Measurements from ENCODE around the gene ARHGAP18.
"Not testable (repeated sequence)": the region's sequence is repeated elsewhere in the genome, so short reads cannot be mapped to it uniquely, and the experiment has no call there.

The ARHGAP18 gene

DNA sequence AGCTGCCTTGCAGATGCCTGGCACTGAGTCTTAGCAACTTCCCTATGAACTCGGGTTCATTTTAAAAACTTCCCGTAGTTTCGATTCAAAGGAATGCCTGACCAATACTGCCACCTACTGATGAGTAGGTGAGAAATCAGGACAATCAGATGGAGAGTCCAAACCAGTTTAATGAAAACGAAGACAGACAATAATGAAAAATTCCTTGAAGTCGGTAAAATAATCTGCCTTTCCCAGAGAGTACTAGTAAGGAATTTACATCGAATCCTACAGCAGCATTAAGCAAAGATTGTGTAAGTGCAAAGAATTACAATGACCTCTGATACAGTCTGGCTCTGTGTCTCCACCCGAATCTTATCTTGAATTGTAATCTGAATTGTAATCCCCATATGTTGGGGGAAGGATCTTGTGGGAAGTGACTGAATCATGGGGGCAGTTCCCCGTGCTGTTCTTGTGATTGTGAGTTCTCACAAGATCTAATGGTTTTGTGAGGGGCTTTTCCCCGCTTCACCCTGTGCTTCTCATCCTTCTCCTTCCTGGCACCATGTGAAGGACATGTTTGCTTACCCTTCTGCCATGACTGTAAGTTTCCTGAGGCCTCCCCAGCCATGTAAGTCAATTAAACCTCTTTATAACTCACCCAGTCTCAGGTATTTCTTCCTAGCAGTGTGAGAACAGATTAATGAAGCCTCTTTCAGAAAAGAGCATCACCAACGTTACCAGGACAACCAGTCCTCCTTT is 134.4 kb downstream of the ARHGAP18 start:
- no peak for DNase-seq

GRCh38 chr6:129574605-129575004 is 135.4 kb downstream of the ARHGAP18 start:
- DNase-seq: not testable (repeated sequence)

- DNase-seq: not testable (repeated sequence)
These were observed 139.0 kb downstream of the ARHGAP18 start for GRCh38 chr6:129570929-129571328.

DNA sequence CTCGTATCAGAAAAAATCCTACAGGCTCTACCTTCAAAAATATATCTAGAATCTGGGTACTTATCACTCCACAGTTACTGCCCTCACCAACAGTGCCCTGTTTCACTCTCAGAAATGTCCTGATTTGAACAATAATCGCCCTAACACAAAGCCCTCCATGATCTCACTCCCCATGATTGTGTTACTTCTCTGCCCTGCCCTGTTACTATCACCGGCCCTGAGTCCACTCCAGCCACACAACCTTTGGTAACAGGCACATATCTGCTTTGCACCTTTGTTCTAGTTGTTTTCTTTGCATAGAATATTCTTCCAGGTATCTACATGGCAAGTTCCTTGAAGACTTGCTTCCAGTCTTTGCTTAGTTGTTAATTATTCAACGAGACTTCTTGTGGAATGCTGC is 142.0 kb downstream of the ARHGAP18 start:
- DNase-seq: no peak

DNA sequence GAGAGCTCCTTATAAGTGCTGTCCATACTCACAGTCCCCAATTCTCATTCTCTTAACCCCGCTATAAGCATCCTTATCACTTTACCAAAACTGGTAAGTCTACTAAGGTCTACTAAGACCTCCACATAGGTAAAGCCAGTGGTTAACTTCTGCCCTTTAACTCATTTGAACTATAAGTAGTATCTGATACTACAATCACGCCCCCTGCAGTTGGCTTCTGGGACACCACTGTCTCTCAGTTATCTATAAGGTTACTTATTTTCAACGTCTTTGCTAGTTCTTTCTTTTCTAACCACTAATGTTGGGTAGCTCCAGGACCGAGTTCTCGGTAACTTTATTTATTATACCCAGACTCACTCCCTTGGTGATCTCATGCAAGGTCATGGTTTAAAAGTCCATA is 142.6 kb downstream of the ARHGAP18 start:
- DNase-seq: peak; percentile 41

DNA sequence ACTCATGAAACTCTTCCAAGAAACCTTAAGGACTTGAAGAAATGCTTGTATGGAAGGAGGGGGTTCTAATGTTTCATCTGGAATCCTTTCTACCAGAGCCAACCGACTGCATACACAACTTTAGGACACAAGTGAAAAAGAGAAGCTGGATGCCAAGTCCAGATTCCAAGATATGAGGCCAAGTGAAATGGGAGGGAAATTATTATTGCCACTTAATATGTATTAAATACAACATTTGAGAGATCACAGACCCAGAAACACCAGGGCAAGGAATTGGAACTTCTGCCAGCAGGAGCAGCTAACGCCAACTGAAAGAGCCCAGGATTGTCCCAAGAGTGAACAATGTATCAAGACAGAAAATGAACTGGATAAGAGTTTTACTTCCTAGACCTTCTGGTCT is 144.2 kb downstream of the ARHGAP18 start:
- no peak for DNase-seq

DNA sequence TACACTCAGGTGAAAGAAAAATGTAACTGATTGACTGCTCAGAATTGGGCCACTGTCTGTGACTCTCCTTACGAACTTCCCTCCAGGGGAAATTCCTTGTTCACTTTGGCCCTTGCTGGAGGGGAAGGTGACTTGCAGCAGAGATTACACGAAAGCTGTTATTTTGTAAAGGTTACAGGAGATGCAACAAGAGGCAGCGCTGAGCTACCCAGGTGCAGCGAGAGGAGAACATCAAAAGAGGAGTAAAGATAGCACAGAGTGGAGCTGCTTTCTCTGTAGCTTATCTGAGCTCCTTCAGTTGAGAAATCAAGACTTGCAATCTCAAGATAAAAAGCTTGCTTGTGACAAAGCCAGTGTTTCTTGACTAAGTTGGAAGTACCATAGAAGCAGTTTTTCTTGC is 144.6 kb downstream of the ARHGAP18 start:
- DNase-seq: no peak

DNA sequence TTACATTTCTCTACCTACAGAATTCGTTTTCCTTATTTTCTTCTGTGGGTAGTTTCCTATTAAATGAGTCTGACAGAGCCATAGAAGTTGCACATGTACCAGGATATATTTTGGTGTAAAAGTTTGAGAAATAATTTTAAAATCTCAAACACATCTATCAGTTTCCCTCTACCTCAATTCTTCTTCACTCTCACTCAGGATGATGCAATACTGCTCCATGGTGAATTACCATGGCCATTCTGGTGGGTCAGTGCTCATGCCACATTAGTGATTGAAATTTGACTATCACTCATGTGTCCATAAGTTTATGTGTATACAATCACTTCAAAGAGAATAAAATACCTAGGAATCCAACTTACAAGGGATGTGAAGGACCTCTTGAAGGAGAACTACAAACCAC is 151.7 kb downstream of the ARHGAP18 start:
- DNase-seq: no peak

GRCh38 chr6:129555206-129555832 is 154.7 kb downstream of the ARHGAP18 start:
- no peak for DNase-seq

DNA sequence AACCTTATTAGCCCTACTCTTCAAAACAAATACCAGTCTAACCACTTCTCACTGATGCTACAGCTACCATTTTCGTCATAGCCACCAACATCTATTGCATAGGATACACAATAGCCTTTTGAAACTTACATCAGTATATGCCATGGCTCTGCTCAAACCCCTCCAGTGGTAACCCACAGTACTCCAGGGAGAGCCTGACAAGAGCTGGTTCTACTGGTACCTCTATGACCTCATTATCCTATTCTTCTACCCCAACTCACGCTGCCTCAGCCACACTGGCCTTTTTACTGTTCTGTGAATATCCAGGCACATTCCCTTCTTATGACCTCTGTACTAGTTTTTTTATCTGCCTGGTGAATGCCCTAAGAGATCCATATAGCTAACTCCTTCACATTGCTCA is 157.6 kb downstream of the ARHGAP18 start:
- DNase-seq: no peak

- no peak for DNase-seq
These were observed 158.5 kb downstream of the ARHGAP18 start for GRCh38 chr6:129551486-129551885.

GRCh38 chr6:129546702-129547101 is 163.3 kb downstream of the ARHGAP18 start:
- no peak for DNase-seq

GRCh38 chr6:129544892-129545612 is 164.9 kb downstream of the ARHGAP18 start:
- no peak for DNase-seq

- no peak for DNase-seq
These were observed 166.0 kb downstream of the ARHGAP18 start for GRCh38 chr6:129543981-129544380.

- no peak for DNase-seq
These were observed 167.3 kb downstream of the ARHGAP18 start for GRCh38 chr6:129542705-129543104.

DNA sequence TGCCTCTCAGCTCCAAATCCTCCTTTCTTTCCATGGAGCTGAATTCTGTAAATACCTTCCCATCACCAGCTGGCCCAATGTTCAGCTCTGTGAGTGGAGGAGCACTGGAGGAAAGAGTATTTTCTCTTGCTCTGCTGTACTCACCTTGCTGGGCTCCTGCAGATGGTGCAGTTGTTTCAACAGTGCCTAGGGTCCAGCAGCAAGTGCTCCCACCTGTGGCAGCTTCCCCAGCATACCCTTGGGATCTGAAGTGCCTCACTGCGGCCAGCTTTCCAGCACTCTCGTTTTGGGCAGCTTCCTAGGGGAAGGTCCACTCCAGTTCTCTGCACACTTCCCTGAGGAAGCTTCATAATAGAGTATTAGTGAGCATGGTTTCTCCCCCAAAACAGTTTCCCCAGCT is 170.9 kb downstream of the ARHGAP18 start:
- DNase-seq: no peak

DNA sequence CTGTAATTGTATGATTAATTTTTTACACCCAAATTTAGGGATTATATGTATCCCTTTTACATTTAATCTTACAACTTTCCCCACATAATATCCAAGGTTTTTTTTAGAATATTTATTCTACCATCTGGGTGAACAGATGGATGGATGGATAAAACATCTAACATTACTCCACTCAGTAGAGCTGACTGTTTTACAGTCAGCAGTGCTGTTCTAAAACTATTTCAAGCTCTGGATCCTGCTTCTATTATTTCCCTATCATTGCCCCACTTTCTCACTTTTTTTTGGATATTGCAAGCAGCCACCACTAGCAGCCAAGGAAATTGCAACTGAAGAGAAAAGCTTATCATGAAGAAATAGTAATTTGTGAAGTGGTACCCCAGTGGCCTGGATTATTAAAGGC is 173.7 kb downstream of the ARHGAP18 start:
- DNase-seq: no peak

- DNase-seq: no peak
These were observed 175.1 kb downstream of the ARHGAP18 start for GRCh38 chr6:129534926-129535325.

All from stimulated activated CD4-positive, alpha-beta T cell treated with anti-CD3 and anti-CD28 coated beads, Interleukin-4, amount 100 ng/mL, for 24 hours (primary cell).